ENCODE results near the gene LAMTOR1. TPM values are rescaled to one million over a fixed set of nuclear protein-coding genes. Genes with fewer than 3 reads are reported as not detected.

Gene LAMTOR1
- total RNA-seq, 2 experiments from 2014 or later = 50.3 to 52.4 TPM

DNA sequence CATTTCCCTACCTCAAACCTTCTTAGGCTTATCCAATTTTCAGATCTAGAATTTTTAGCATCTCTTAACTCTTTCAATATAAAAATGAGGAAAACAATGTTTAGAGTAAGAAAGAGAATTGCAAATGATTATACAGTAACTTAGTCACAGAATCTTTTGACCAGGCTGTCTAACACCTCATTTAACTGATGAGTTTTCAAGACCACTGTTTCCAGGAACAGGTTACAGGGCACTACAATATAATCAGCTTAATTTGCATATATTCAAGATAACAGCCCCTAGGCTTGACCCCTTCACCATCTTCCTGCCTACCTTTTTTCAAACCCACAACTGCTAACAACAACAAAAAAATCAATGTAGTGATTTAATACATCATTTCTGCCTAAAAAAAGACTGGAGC, 35.4 kb downstream of the LAMTOR1 start:
- Mint-ChIP-seq H3K36me3 (ENCODE audit: low read depth) (peaks cover 21% of the 10 kb centered on the region), H3K27ac (no peak overlapping the region), H3K4me3 (no peak overlapping the region), H3K27me3 (no peaks in the 10 kb centered on the region), H3K9me3 (no peaks in the 10 kb centered on the region), H3K4me1 (ENCODE audit: low read depth) (peaks cover 32% of the 10 kb centered on the region)
- no peak for TF ChIP-seq CTCF (IDR thresholded peaks at IDR 0.05)
- intact Hi-C loops (cut with micrococcal nuclease) = no loop called here
- CTCF ChIA-PET = interaction anchor here (0.6 to 3.2 kb wide), 3 partner anchors 24 to 76 kb away, joined by 3 to 20 read pairs (median 4); no protein-coding TSS in a partner anchor
- DNase-seq (no peak), ATAC-seq (no peak)
- POLR2A ChIA-PET = interaction anchor here (0.9 to 1.4 kb wide), 3 partner anchors 18 to 23 kb away, joined by 3 read pairs; no protein-coding TSS in a partner anchor

- DNase-seq (no peak), ATAC-seq (no peak)
- ChIA-PET POLR2A (interaction anchor here (0.9 to 1.4 kb wide), 4 partner anchors 12 to 23 kb away, joined by 3 read pairs; no protein-coding TSS in a partner anchor), CTCF (interaction anchor here (0.6 to 3.2 kb wide), 3 partner anchors 42 to 90 kb away, joined by 3 to 20 read pairs (median 4); no protein-coding TSS in a partner anchor)
- Mint-ChIP-seq H3K27me3 (no peaks in the 10 kb centered on the region), H3K4me3 (no peak overlapping the region), H3K4me1 (ENCODE audit: low read depth) (peaks cover 28% of the 10 kb centered on the region), H3K9me3 (no peaks in the 10 kb centered on the region), H3K27ac (no peak overlapping the region), H3K36me3 (ENCODE audit: low read depth) (peaks cover 21% of the 10 kb centered on the region)
- TF ChIP-seq CTCF (IDR thresholded peaks at IDR 0.05) = no peak
- intact Hi-C loops (cut with micrococcal nuclease) = no loop called here
Observed at GRCh38 chr11:72067266-72067665, 35.8 kb downstream of the LAMTOR1 start.

GRCh38 chr11:72066855-72067254, 36.2 kb downstream of the LAMTOR1 start:
- intact Hi-C loops (cut with micrococcal nuclease) = no loop called here
- Mint-ChIP-seq H3K36me3 (ENCODE audit: low read depth) (peaks cover 22% of the 10 kb centered on the region), H3K4me1 (ENCODE audit: low read depth) (peaks cover 24% of the 10 kb centered on the region), H3K4me3 (no peak overlapping the region), H3K27me3 (no peaks in the 10 kb centered on the region), H3K27ac (no peak overlapping the region), H3K9me3 (no peaks in the 10 kb centered on the region)
- TF ChIP-seq CTCF (IDR thresholded peaks at IDR 0.05) = no peak
- ATAC-seq (no peak), DNase-seq (no peak)
- ChIA-PET POLR2A (interaction anchor here (0.9 to 1.2 kb wide), 3 partner anchors 13 to 24 kb away, joined by 3 read pairs; no protein-coding TSS in a partner anchor), CTCF (interaction anchor here (1.3 to 3.2 kb wide), 2 partner anchors 41 to 90 kb away, joined by 3 to 20 read pairs; no protein-coding TSS in a partner anchor)

DNA sequence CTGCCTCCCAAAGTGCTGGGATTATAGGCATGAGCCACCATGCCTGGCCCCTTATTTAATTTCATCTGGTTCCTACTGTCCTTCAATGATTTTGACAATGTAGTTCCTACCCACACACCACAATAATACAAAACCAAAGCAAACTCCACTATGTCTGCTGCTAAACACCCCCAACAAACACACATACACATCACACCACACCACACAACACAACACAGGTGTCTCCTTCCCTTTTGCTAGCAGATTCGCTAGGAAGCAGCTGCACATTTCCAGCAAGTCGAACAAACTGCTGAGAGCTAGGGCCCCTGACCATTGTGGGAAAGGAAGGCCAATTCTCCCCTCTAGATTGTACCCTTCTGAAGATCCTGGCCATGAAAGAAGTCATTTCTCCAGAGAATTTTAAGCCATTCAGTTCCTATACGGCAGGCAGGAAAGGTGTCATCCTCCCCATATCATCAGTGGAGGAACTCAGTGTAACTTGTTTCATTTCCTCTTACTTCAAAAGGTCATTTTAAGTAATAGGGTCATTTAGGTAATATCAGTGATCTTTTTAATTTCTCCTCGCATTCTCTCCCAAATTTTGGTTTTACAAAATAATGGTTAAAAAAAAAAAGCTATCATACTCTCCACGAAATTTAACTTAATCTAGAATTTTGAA, 41.2 kb downstream of the LAMTOR1 start:
- ChIA-PET CTCF (no interaction called here), POLR2A (interaction anchor here (1.1 to 1.4 kb wide), 3 partner anchors 10 to 14 kb away, joined by 3 to 4 read pairs (median 3); no protein-coding TSS in a partner anchor)
- intact Hi-C loops (cut with micrococcal nuclease) = no loop called here
- TF ChIP-seq CTCF (IDR thresholded peaks at IDR 0.05) = no peak
- H3K27ac Mint-ChIP-seq = no peak overlapping the region
- no peak overlapping the region for H3K4me3 Mint-ChIP-seq
- H3K9me3 Mint-ChIP-seq = no peaks in the 10 kb centered on the region
- peaks cover 9% of the 10 kb centered on the region for H3K36me3 Mint-ChIP-seq (ENCODE audit: low read depth)
- no peaks in the 10 kb centered on the region for H3K4me1 Mint-ChIP-seq (ENCODE audit: low read depth)
- no peak for ATAC-seq
- no peak for DNase-seq
- no peaks in the 10 kb centered on the region for H3K27me3 Mint-ChIP-seq

GRCh38 chr11:72058416-72059034, 44.6 kb downstream of the LAMTOR1 start:
- DNase-seq (no peak), ATAC-seq (no peak)
- ChIA-PET CTCF (interaction anchor here (1.5 to 1.8 kb wide), 2 partner anchors 32 to 33 kb away, joined by 3 read pairs; no protein-coding TSS in a partner anchor), POLR2A (interaction anchor here (1.1 kb wide), 1 partner anchor 15 kb away, joined by 3 read pairs; no protein-coding TSS in a partner anchor)
- Mint-ChIP-seq H3K4me3 (no peak overlapping the region), H3K27me3 (no peaks in the 10 kb centered on the region), H3K36me3 (ENCODE audit: low read depth) (peaks cover 4% of the 10 kb centered on the region), H3K4me1 (ENCODE audit: low read depth) (no peaks in the 10 kb centered on the region), H3K27ac (no peak overlapping the region), H3K9me3 (no peaks in the 10 kb centered on the region)
- no peak for TF ChIP-seq CTCF (IDR thresholded peaks at IDR 0.05)
- intact Hi-C loops (cut with micrococcal nuclease) = no loop called here
